Body of pancreas (tissue), 4 donors: ENCODE data around the gene WFDC12. TPM values are rescaled to one million over a fixed set of nuclear protein-coding genes. Genes with fewer than 3 reads are reported as not detected.

Experiments used
- ATAC-seq: fragments of 150-250 bp; one replicate; pipeline ENCODE4 v1.9.1; 2016
- DNase-seq, 4 donors: peaks; one replicate each; pipeline ENCODE4 v3.0.0-alpha.2; 2019
- H3K27ac ChIP-seq, 4 donors: fragments of 200-600 bp; sonication (generic); 1 replicate in 3 of 4; 2 replicates in 1 of 4; pipeline versions ENCODE4 v1.5.1 to v1.6.1; 2016 to 2019; ENCODE audit warnings: mild to moderate bottlenecking in 1 of 4, mixed read lengths in 1 of 4, moderate library complexity in 1 of 4
- H3K27me3 ChIP-seq, 2 donors: fragments of 200-600 bp; sonication (generic); one replicate each; pipeline ENCODE4 v1.6.0; 2016; ENCODE audit warnings: mild to moderate bottlenecking in 1 of 2
- H3K36me3 ChIP-seq, 2 donors: fragments of 200-600 bp; sonication (generic); replicated peaks in 1 of 2; 2 replicates each; pipeline ENCODE4 v1.5.1; 2016; ENCODE audit warnings: low read depth in 2 of 2; ENCODE audit not compliant: insufficient read depth in 1 of 2
- H3K4me1 ChIP-seq: fragments of 200-600 bp; sonication (generic); one replicate; pipeline ENCODE4 v1.6.0; 2016
- H3K4me3 ChIP-seq, 2 donors: fragments of 200-600 bp; sonication (generic); 1 replicate in 1 of 2; 2 replicates in 1 of 2; pipeline ENCODE4 v1.5.1; 2016 to 2019
- H3K9me3 ChIP-seq, 3 donors: fragments of 200-600 bp; sonication (generic); 1 replicate in 2 of 3; 2 replicates in 1 of 3; pipeline ENCODE4 v1.5.1; 2016
- CTCF ChIP-seq, 7 experiments: fragments of 450-650 bp in 4 of 7; fragments of 200-600 bp in 3 of 7; sonication (generic) in 3 of 7; IDR thresholded peaks; one replicate each; pipeline ENCODE4 v1.5.1; 2016 to 2019; ENCODE audit warnings: antibody characterized with exemption in 7 of 7
- POLR2A ChIP-seq, 3 donors: fragments of 450-650 bp; IDR thresholded peaks; one replicate each; pipeline ENCODE4 v1.6.1; 2016; ENCODE audit warnings: antibody characterized with exemption in 3 of 3, mild to moderate bottlenecking in 2 of 3
- WGBS, 2 donors: methylation state at CpG; one replicate each; pipeline ENCODE4 v1.1.5; 2017; 5-methylcytosine and 5-hydroxymethylcytosine counted together
- intact Hi-C: fragments of 100-400 bp; cut with DNase I; formaldehyde crosslinking; loops from one replicate; pipeline ENCODE4 v1.15.1; 2023
- total RNA-seq, 2 donors: library from RNA; depleted of rRNA; stranded (reverse); fragments of >200 nt; gene quantifications; one replicate each; pipeline ENCODE4 v1.1.0, GENCODE V29; 2016

The WFDC12 gene
- total RNA-seq, 2 donors from 2014 or later: not detected

- intact Hi-C loops: no loop called here
- Histone ChIP-seq H3K27ac (no peak overlapping the region), H3K4me1 (no peaks in the 10 kb centered on the region), H3K9me3 (no peaks in the 10 kb centered on the region), H3K27me3 (no peaks in the 10 kb centered on the region), H3K4me3 (no peak overlapping the region), H3K36me3 (no peaks in the 10 kb centered on the region)
- DNase-seq: no peak
- TF ChIP-seq POLR2A (IDR thresholded peaks at IDR 0.05): no peak
- no peak for TF ChIP-seq CTCF (IDR thresholded peaks at IDR 0.05)
- WGBS, 2 donors: 66 to 74% methylated on average over 8 of the region's 8 CpGs
- no peak for ATAC-seq
Observed at GRCh38 chr20:45109634-45110033, 14.6 kb downstream of the WFDC12 start.

DNA sequence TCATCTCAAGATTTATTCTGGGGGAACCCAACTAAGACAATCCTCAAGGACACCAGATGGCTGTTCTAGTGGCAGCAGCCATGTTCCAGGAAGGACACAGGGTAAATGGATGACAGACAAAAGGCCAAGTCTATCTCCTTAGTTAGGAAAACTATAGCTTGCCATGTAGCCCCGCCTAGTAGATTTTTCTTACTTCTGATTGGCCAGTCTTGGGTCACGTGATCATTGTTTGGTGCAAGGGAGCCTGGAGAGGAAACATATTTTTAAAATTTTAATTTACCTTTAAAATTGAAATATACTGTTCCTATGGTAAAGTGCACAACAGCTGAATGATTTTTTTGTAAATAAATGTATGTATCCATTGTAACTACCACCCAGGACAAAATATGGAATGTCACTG, 18.9 kb downstream of the WFDC12 start:
- TF ChIP-seq POLR2A (IDR thresholded peaks at IDR 0.05) (no peak), CTCF (IDR thresholded peaks at IDR 0.05) (no peak)
- Histone ChIP-seq H3K36me3 (no peaks in the 10 kb centered on the region), H3K4me3 (no peak overlapping the region), H3K9me3 (no peaks in the 10 kb centered on the region), H3K27ac (no peak overlapping the region), H3K4me1 (peaks cover 8% of the 10 kb centered on the region), H3K27me3 (no peaks in the 10 kb centered on the region)
- ATAC-seq (no peak), DNase-seq (no peak)
- WGBS, 2 donors: 68 to 79% methylated on average over 2 of the region's 2 CpGs
- intact Hi-C loops: no loop called here

DNA sequence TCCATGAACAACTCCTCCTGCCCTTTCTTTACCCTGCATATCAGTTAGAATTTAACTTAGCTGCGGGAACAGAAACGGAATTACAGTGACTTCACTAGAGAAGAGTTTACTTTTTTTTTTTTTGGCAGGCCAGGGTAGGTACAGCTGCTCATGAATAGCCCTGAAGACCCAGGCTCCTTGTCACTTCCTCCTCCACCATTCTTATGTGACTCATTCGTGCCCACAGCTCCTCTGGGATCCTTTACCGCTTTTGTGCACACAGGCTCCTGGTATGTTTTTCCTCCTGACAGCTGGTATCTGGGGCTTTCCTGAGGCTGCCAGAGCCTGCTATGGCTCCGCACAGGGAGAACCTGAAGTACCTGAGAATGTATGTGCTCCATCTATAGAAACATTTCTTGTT, 19.5 kb downstream of the WFDC12 start:
- intact Hi-C loops: no loop called here
- Histone ChIP-seq H3K9me3 (no peaks in the 10 kb centered on the region), H3K4me3 (no peak overlapping the region), H3K4me1 (peaks cover 8% of the 10 kb centered on the region), H3K36me3 (no peaks in the 10 kb centered on the region), H3K27me3 (no peaks in the 10 kb centered on the region), H3K27ac (no peak overlapping the region)
- TF ChIP-seq CTCF (IDR thresholded peaks at IDR 0.05) (no peak), POLR2A (IDR thresholded peaks at IDR 0.05) (no peak)
- no peak for DNase-seq
- 45 to 57% methylated on average over 5 of the region's 5 CpGs for WGBS, 2 donors
- ATAC-seq: no peak

- WGBS, 2 donors: 57 to 76% methylated on average over 2 of the region's 2 CpGs
- no peak overlapping the region for H3K4me3 ChIP-seq
- H3K9me3 ChIP-seq: no peaks in the 10 kb centered on the region
Observed at GRCh38 chr20:45103072-45103471, 21.2 kb downstream of the WFDC12 start.

More at GRCh38 chr20:45103072-45103471, 21.2 kb downstream of the WFDC12 start:
- H3K4me1 ChIP-seq: peaks cover 12% of the 10 kb centered on the region
- no peak overlapping the region for H3K27ac ChIP-seq
- DNase-seq: no peak
- H3K36me3 ChIP-seq: no peaks in the 10 kb centered on the region
- TF ChIP-seq CTCF (IDR thresholded peaks at IDR 0.05) (no peak), POLR2A (IDR thresholded peaks at IDR 0.05) (no peak)
- no peak for ATAC-seq
- intact Hi-C loops: no loop called here
- H3K27me3 ChIP-seq: peaks cover 0 to 1% of the 10 kb centered on the region in 2 donors
